Right cardiac atrium (tissue), 5 donors: ENCODE results near the gene PRSS3. TPM values are rescaled to one million over a fixed set of nuclear protein-coding genes. Genes with fewer than 3 reads are reported as not detected.
"Not testable (repeated sequence)": the region's sequence is repeated elsewhere in the genome, so short reads cannot be mapped to it uniquely, and the experiment has no call there.

Source experiments
- ATAC-seq, 2 donors: fragments of 200-7000 bp; cut with Tn5 transposase; one replicate each; pipeline versions ENCODE4 v1.8.0 to v1.9.1; 2020; ENCODE audit warnings: moderate library complexity in 2 of 2, mild to moderate bottlenecking in 1 of 2
- DNase-seq, 3 donors: peaks; one replicate each; pipeline ENCODE4 v3.0.0-alpha.2; 2020
- H3K27ac ChIP-seq: one replicate; pipeline ENCODE4 v1.5.1; 2013; ENCODE audit warnings: mild to moderate bottlenecking, low read length, control low read depth, moderate library complexity
- H3K27me3 ChIP-seq: one replicate; pipeline ENCODE4 v1.6.1; 2013; ENCODE audit not compliant: control insufficient read depth, insufficient read depth
- H3K4me1 ChIP-seq: one replicate; pipeline ENCODE4 v1.6.1; 2013; ENCODE audit warnings: low read length; ENCODE audit not compliant: control insufficient read depth, insufficient read depth
- H3K4me3 ChIP-seq: one replicate; pipeline ENCODE4 v1.5.1; 2013; ENCODE audit warnings: low read length, control low read depth
- H3K9me3 ChIP-seq: one replicate; pipeline ENCODE4 v1.6.1; 2013; ENCODE audit warnings: low read length; ENCODE audit not compliant: control insufficient read depth
- WGBS: extraction: QIAGEN DNeasy Blood & Tissue Kit; methylation state at CpG from one replicate; pipeline ENCODE4 v1.1.7; 2013; 5-methylcytosine and 5-hydroxymethylcytosine counted together
- intact Hi-C, 4 donors: fragments of 100-400 bp; cut with DNase I; formaldehyde crosslinking; loops; one replicate each; pipeline versions ENCODE4 v1.11.0 to v1.14.0; 2022 to 2023
- polyA plus RNA-seq: library from polyadenylated mRNA; stranded (reverse); fragments of 200-250 nt; gene quantifications from one replicate; pipeline ENCODE4 v1.2.3, GENCODE V29; 2013
- total RNA-seq, 4 donors: library from RNA; stranded (reverse); fragmentation: NEBNext Ultra II Directional; extraction: Animal tissue kit (Norgen Biotek cat#: 25700); gene quantifications; one replicate each; pipeline ENCODE4 v1.2.1, GENCODE V29; 2021
- donor health status: healthy with polysubstance abuse.
- donor health status: DM: no; HTN: yes; CAD: no.
- donor health status: DM: no; HTN: no; CAD: no.
- donor health status: DM: no; HTN: yes; CAD: no; lungs with severe emphysema.
- donor health status: DM: yes; HTN: yes; CAD: no.

The PRSS3 gene
- total and polyA plus RNA-seq, 5 donors: not detected

- ATAC-seq, intact Hi-C loops, H3K4me3 ChIP-seq, DNase-seq, H3K4me1 ChIP-seq, H3K9me3 ChIP-seq, H3K27me3 ChIP-seq, H3K27ac ChIP-seq: not testable (repeated sequence)
- 97% methylated on average over 2 of the region's 2 CpGs for WGBS
Observed at GRCh38 chr9:33801943-33802500, 6.7 kb downstream of the PRSS3 start.

- H3K4me3 ChIP-seq, DNase-seq, H3K27me3 ChIP-seq, intact Hi-C loops, ATAC-seq, H3K9me3 ChIP-seq, H3K27ac ChIP-seq, H3K4me1 ChIP-seq: not testable (repeated sequence)
- WGBS: 86% methylated on average over 3 of the region's 3 CpGs
Observed at GRCh38 chr9:33804196-33804595, 8.8 kb downstream of the PRSS3 start.

- H3K27me3 ChIP-seq, H3K9me3 ChIP-seq, ATAC-seq, intact Hi-C loops, H3K4me3 ChIP-seq, DNase-seq, H3K4me1 ChIP-seq, H3K27ac ChIP-seq: not testable (repeated sequence)
- WGBS: 91% methylated on average over 2 of the region's 2 CpGs
Observed at GRCh38 chr9:33807156-33807555, 11.8 kb downstream of the PRSS3 start.

- ATAC-seq, intact Hi-C loops, H3K4me3 ChIP-seq, H3K9me3 ChIP-seq, H3K27me3 ChIP-seq, H3K4me1 ChIP-seq, DNase-seq, H3K27ac ChIP-seq: not testable (repeated sequence)
- 70% methylated on average over 1 of the region's 1 CpG for WGBS
Observed at GRCh38 chr9:33808979-33809322, 13.6 kb downstream of the PRSS3 start.

GRCh38 chr9:33809506-33809905 lies 14.1 kb downstream of the PRSS3 start:
- Histone ChIP-seq H3K4me1 (no peaks in the 10 kb centered on the region), H3K4me3 (no peak overlapping the region), H3K27me3 (no peaks in the 10 kb centered on the region), H3K27ac (no peak overlapping the region), H3K9me3 (no peaks in the 10 kb centered on the region)
- WGBS: 88% methylated on average over 1 of the region's 1 CpG
- no peak for ATAC-seq
- no peak for DNase-seq
- intact Hi-C loops: no loop called here

GRCh38 chr9:33813712-33814641 lies 18.6 kb downstream of the PRSS3 start:
- no peak for ATAC-seq
- Histone ChIP-seq H3K4me1 (no peaks in the 10 kb centered on the region), H3K27me3 (no peaks in the 10 kb centered on the region), H3K9me3 (no peaks in the 10 kb centered on the region), H3K27ac (peak overlapping the region; percentile 64), H3K4me3 (no peak overlapping the region)
- WGBS: 62% methylated on average over 8 of the region's 8 CpGs
- intact Hi-C loops: loop anchor here in 2 of 4 donors (2.0 to 5.0 kb wide), 2 partner anchors 38 to 39 kb away; no protein-coding TSS in a partner anchor
- no peak for DNase-seq

GRCh38 chr9:33815781-33816180 lies 20.4 kb downstream of the PRSS3 start:
- Histone ChIP-seq H3K9me3 (no peaks in the 10 kb centered on the region), H3K27ac (peak overlapping the region; percentile 73), H3K27me3 (no peaks in the 10 kb centered on the region), H3K4me1 (no peaks in the 10 kb centered on the region), H3K4me3 (no peak overlapping the region)
- no peak for ATAC-seq
- intact Hi-C loops: loop anchor here in 2 of 4 donors (2.0 to 5.0 kb wide), 2 partner anchors 37 kb away; no protein-coding TSS in a partner anchor
- 95% methylated on average over 7 of the region's 7 CpGs for WGBS
- DNase-seq: no peak

GRCh38 chr9:33816327-33817252 lies 21.2 kb downstream of the PRSS3 start, which contains the start of gene UBE2R2:
UBE2R2 (plus strand) TSS chr9:33817160; CDS start chr9:33817758, 598 bp downstream.
- peak within 1 kb of the TSS; percentile 99 for H3K4me3 ChIP-seq
- H3K27ac ChIP-seq: peak within 1 kb of the TSS; percentile 100
- intact Hi-C loops: loop anchor here in 1 of 4 donors (5.0 kb wide), 1 partner anchor 36 kb away; no protein-coding TSS in a partner anchor
- peak; percentile 91 to 94 for ATAC-seq
- no peaks in the 10 kb centered on the region for H3K9me3 ChIP-seq
- H3K27me3 ChIP-seq: no peaks in the 10 kb centered on the region
- H3K4me1 ChIP-seq: no peaks in the 10 kb centered on the region
- 2% methylated on average over 61 of the region's 66 CpGs for WGBS
- DNase-seq: peak; percentile 94 to 97 (median 96)

- Histone ChIP-seq H3K4me3 (peak overlapping the region; percentile 99), H3K4me1 (no peaks in the 10 kb centered on the region), H3K27me3 (no peaks in the 10 kb centered on the region), H3K9me3 (no peaks in the 10 kb centered on the region), H3K27ac (peak overlapping the region; percentile 100)
- intact Hi-C loops: loop anchor here in 2 of 4 donors (2.0 to 5.0 kb wide), 2 partner anchors 29 to 35 kb away; no protein-coding TSS in a partner anchor
- peak; percentile 39 for ATAC-seq
- WGBS: under 1% methylated on average over 81 of the region's 81 CpGs
- DNase-seq: peak; percentile 66 to 82 (median 80)
Observed at GRCh38 chr9:33817327-33818166, 22.2 kb downstream of the PRSS3 start.
